Urinary bladder (tissue), 4 donors: ENCODE data around the gene PUS1. TPM values are rescaled to one million over a fixed set of nuclear protein-coding genes. Genes with fewer than 3 reads are reported as not detected.
A peak's percentile ranks its signal among the peaks of the same experiment; 100 is the strongest.

ENCODE experiments used
- DNase-seq: peaks from one replicate; pipeline ENCODE4 v3.0.0-alpha.2; 2015; ENCODE audit errors: extremely low spot score
- H3K27ac ChIP-seq: one replicate; pipeline ENCODE4 v1.5.1; 2013; ENCODE audit warnings: low read depth, mild to moderate bottlenecking, moderate library complexity
- H3K36me3 ChIP-seq: one replicate; pipeline ENCODE4 v1.6.1; 2013; ENCODE audit warnings: mild to moderate bottlenecking, moderate library complexity; ENCODE audit not compliant: insufficient read depth
- H3K4me1 ChIP-seq: one replicate; pipeline ENCODE4 v1.6.1; 2013; ENCODE audit warnings: mild to moderate bottlenecking, moderate library complexity; ENCODE audit not compliant: insufficient read depth
- H3K4me3 ChIP-seq: one replicate; pipeline ENCODE4 v1.5.1; 2013; ENCODE audit warnings: low read depth, low read length
- WGBS: extraction: QIAGEN DNeasy Blood & Tissue Kit; methylation state at CpG from one replicate; pipeline ENCODE4 v1.1.7; 2013; 5-methylcytosine and 5-hydroxymethylcytosine counted together
- polyA plus RNA-seq: library from polyadenylated mRNA; stranded (reverse); fragments of 200-250 nt; gene quantifications from one replicate; pipeline ENCODE4 v1.2.3, GENCODE V29; 2013
- total RNA-seq: library from RNA; depleted of rRNA; stranded (reverse); fragments of >200 nt; gene quantifications from one replicate; pipeline ENCODE4 v1.2.3, GENCODE V29; 2014
- donor health status: healthy with polysubstance abuse.
- donor health status: healthy.

PUS1 gene
- total and polyA plus RNA-seq, 2 donors = 6.5 to 22.2 TPM

GRCh38 chr12:131927110-131928079, 1.7 kb upstream of the PUS1 start:
- no peak for DNase-seq
- H3K4me3 ChIP-seq = no peak overlapping the region
- no peaks in the 10 kb centered on the region for H3K36me3 ChIP-seq
- WGBS = 88% methylated on average over 24 of the region's 24 CpGs
- H3K4me1 ChIP-seq = no peaks in the 10 kb centered on the region
- H3K27ac ChIP-seq = no peak overlapping the region

GRCh38 chr12:131928080-131928710, 881 bp upstream of the PUS1 start:
- Histone ChIP-seq H3K27ac (peak overlapping the region; percentile 82), H3K4me1 (no peaks in the 10 kb centered on the region), H3K36me3 (no peaks in the 10 kb centered on the region), H3K4me3 (peak overlapping the region; percentile 88)
- no peak for DNase-seq
- WGBS = 34% methylated on average over 33 of the region's 33 CpGs

DNA sequence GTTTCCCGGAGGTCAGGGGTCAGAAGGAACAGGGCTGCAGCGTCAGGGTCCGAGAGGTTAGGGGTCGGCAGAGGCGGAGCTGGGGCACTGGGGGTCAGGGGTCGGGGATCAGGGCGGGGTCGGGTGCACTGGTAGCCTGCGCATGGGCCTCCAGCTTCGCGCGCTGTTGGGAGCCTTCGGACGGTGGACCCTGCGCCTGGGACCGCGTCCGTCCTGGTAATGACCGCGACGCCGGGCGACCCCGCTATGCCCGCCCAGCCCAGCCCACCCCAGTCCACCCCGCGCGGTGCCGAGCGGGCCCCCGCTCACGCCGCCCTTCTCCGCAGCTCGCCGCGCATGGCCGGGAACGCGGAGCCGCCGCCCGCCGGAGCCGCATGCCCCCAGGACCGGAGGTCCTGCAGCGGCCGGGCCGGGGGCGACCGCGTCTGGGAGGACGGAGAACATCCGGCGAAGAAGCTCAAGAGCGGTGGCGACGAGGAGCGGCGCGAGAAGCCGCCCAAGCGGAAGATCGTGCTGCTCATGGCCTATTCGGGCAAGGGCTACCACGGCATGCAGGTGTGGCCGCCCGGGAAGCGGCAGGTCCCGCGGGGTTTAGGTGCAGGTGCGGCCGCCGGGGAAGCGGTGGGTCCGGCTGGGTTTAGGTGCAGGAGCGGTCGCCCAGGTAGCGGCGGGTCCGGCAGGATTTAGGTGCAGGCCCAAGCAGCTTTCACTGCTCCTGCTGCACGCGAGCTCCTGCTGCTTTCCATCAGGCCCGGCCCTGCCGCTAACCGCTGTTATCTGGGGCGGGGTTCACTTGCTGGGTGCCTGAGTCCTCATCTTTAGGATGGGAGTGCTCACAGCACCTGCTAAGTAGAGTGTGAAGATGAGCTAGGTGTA, 743 bp downstream of the PUS1 start:
- WGBS = 1% methylated on average over 87 of the region's 87 CpGs
- Histone ChIP-seq H3K4me3 (peak overlapping the region; percentile 97), H3K27ac (no peak overlapping the region), H3K4me1 (no peaks in the 10 kb centered on the region), H3K36me3 (peaks cover 3% of the 10 kb centered on the region)
- no peak for DNase-seq

DNA sequence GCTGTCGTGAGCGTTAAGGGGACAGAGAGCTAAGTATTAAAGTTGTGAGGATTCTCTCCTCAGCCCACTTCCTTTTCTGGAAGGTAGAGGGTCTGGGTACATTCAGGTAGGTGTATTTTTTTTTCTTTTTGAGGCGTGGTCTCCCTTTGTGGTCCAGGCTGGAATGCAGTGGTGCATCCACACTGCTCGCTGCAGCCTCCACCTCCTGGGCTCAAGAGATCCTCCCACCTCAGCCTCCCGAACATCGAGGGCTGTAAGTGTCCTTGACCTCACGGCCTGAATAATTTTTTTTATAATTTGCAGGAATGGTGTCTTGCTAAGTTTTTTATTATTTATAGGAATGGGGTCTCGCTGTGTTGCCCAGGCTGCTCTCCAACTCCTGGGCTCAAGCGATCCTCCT, 1.4 kb downstream of the PUS1 start:
- H3K27ac ChIP-seq = no peak overlapping the region
- no peaks in the 10 kb centered on the region for H3K4me1 ChIP-seq
- DNase-seq = no peak
- peaks cover 3% of the 10 kb centered on the region for H3K36me3 ChIP-seq
- WGBS = 82% methylated on average over 9 of the region's 9 CpGs
- H3K4me3 ChIP-seq = peak overlapping the region; percentile 97

GRCh38 chr12:131933387-131933786, 4.3 kb downstream of the PUS1 start:
- DNase-seq = no peak
- Histone ChIP-seq H3K27ac (no peak overlapping the region), H3K4me3 (no peak overlapping the region), H3K36me3 (peaks cover 3% of the 10 kb centered on the region), H3K4me1 (no peaks in the 10 kb centered on the region)
- WGBS = 94% methylated on average over 8 of the region's 8 CpGs

GRCh38 chr12:131934535-131934934, 5.5 kb downstream of the PUS1 start:
- Histone ChIP-seq H3K4me3 (no peak overlapping the region), H3K27ac (no peak overlapping the region), H3K36me3 (peaks cover 3% of the 10 kb centered on the region), H3K4me1 (no peaks in the 10 kb centered on the region)
- no peak for DNase-seq
- 89% methylated on average over 11 of the region's 11 CpGs for WGBS

DNA sequence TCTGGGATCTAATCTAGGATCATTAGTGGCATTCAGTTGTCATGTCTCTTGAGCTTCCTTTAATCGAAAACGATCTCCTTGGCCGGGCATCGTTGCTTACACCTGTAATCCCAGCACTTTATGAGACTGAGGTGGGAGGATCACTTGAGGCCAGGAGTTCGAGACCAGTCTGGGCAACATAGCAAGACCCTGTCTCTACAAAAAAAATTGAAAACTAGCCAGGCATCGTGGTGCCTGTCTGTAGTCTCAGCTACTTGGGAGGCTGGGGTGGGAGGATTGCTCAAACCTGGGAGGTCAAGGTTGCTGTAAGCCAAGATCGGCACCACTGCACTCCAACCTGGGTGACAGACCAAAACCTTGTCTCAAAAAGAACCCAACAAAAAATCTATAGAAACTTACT, 9.0 kb downstream of the PUS1 start:
- H3K27ac ChIP-seq = no peak overlapping the region
- no peak overlapping the region for H3K4me3 ChIP-seq
- 91% methylated on average over 7 of the region's 7 CpGs for WGBS
- H3K4me1 ChIP-seq = no peaks in the 10 kb centered on the region
- H3K36me3 ChIP-seq = peaks cover 6% of the 10 kb centered on the region
- no peak for DNase-seq

GRCh38 chr12:131939007-131939406, 9.9 kb downstream of the PUS1 start:
- WGBS = 92% methylated on average over 16 of the region's 16 CpGs
- H3K36me3 ChIP-seq = peaks cover 5% of the 10 kb centered on the region
- H3K27ac ChIP-seq = no peak overlapping the region
- no peak for DNase-seq
- H3K4me3 ChIP-seq = no peak overlapping the region
- H3K4me1 ChIP-seq = no peaks in the 10 kb centered on the region

GRCh38 chr12:131940141-131940547, 11.1 kb downstream of the PUS1 start:
- no peak overlapping the region for H3K4me3 ChIP-seq
- WGBS = 90% methylated on average over 8 of the region's 8 CpGs
- H3K4me1 ChIP-seq = no peaks in the 10 kb centered on the region
- no peak overlapping the region for H3K27ac ChIP-seq
- DNase-seq = no peak
- peaks cover 3% of the 10 kb centered on the region for H3K36me3 ChIP-seq

DNA sequence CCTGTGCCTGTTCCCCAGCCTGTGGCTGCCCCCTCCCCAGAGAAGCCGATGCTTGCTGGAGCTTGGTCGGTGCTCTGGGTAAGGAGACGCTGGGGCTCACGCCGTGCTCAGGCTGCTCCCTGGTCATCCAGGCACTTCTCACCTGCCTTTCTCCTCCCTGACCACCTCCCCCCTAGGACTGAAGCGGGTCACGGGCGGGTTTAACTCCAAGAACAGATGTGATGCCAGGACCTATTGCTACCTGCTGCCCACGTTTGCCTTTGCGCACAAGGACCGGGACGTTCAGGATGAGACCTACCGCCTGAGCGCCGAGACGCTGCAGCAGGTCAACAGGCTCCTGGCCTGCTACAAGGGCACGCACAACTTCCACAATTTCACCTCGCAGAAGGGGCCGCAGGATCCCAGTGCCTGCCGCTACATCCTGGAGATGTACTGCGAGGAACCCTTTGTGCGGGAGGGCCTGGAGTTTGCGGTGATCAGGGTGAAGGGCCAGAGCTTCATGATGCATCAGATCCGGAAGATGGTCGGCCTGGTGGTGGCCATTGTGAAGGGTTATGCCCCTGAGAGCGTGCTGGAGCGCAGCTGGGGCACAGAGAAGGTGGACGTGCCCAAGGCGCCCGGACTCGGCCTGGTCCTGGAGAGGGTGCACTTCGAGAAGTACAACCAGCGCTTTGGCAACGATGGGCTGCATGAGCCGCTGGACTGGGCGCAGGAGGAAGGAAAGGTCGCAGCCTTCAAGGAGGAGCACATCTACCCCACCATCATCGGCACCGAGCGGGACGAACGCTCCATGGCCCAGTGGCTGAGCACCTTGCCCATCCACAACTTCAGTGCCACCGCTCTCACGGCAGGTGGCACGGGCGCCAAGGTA, 12.3 kb downstream of the PUS1 start:
- peaks cover 3% of the 10 kb centered on the region for H3K36me3 ChIP-seq
- no peak overlapping the region for H3K4me3 ChIP-seq
- no peaks in the 10 kb centered on the region for H3K4me1 ChIP-seq
- WGBS = 94% methylated on average over 46 of the region's 46 CpGs
- no peak overlapping the region for H3K27ac ChIP-seq
- DNase-seq = no peak

- Histone ChIP-seq H3K27ac (no peak overlapping the region), H3K4me3 (no peak overlapping the region), H3K4me1 (no peaks in the 10 kb centered on the region), H3K36me3 (peaks cover 3% of the 10 kb centered on the region)
- DNase-seq = no peak
- WGBS = 95% methylated on average over 7 of the region's 7 CpGs
These were observed 12.9 kb downstream of the PUS1 start for GRCh38 chr12:131941987-131942341.

DNA sequence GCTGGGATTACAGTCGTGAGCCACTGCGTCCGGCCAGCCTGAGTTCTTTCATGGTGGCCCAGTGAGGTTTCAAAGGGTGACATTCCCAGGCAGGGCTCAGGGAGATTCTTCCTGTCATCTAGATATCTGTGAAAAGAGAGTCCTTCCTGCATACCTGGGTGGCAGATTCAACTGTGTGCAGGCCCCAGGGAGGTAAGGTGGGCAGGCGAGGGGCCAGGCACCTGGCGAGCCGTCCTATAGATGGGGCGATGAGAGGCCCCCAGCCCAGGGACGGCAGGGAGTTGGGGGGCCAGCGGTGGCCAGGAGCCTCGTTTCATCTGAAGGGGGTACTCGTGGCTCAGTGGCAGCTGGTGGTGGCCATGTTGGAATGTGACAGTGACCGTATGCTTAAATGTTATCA, 13.6 kb downstream of the PUS1 start:
- no peak overlapping the region for H3K4me3 ChIP-seq
- no peak for DNase-seq
- 95% methylated on average over 12 of the region's 12 CpGs for whole genome bisulfite sequencing
- no peaks in the 10 kb centered on the region for H3K4me1 ChIP-seq
- peaks cover 3% of the 10 kb centered on the region for H3K36me3 ChIP-seq
- no peak overlapping the region for H3K27ac ChIP-seq

GRCh38 chr12:131943389-131943788, 14.3 kb downstream of the PUS1 start:
- Histone ChIP-seq H3K4me3 (no peak overlapping the region), H3K36me3 (peaks cover 3% of the 10 kb centered on the region), H3K27ac (no peak overlapping the region), H3K4me1 (no peaks in the 10 kb centered on the region)
- WGBS = 96% methylated on average over 8 of the region's 8 CpGs
- no peak for DNase-seq
